Colon (tissue), 2 donors: Measurements from ENCODE around the gene PIR.

ENCODE experiments used
- FAIRE-seq: peaks from 2 replicates; lab custom pipeline; 2012; peaks lifted over from hg19 to GRCh38; lab: Jason Lieb, UNC
- donor health status: control.
- donor health status: control.

PIR gene

GRCh38 chrX:15416133-15416993 is 76.8 kb downstream of the PIR start:
- FAIRE-seq, result no peak

GRCh38 chrX:15413101-15413500 is 80.0 kb downstream of the PIR start:
- FAIRE-seq, result no peak

GRCh38 chrX:15410947-15411346 is 82.2 kb downstream of the PIR start:
- no peak for FAIRE-seq

GRCh38 chrX:15410430-15410829 is 82.7 kb downstream of the PIR start:
- no peak for FAIRE-seq

- FAIRE-seq, result no peak
Observed at GRCh38 chrX:15405846-15406245, 87.3 kb downstream of the PIR start.

- no peak for FAIRE-seq
Observed at GRCh38 chrX:15404401-15405096, 88.6 kb downstream of the PIR start.

GRCh38 chrX:15401378-15401777 is 91.8 kb downstream of the PIR start:
- FAIRE-seq, result peak; percentile 18

GRCh38 chrX:15399962-15400391 is 93.2 kb downstream of the PIR start:
- no peak for FAIRE-seq

- FAIRE-seq, result no peak
Observed at GRCh38 chrX:15398874-15399273, 94.3 kb downstream of the PIR start.

GRCh38 chrX:15395789-15396188 is 97.3 kb downstream of the PIR start:
- no peak for FAIRE-seq

- no peak for FAIRE-seq
Observed at GRCh38 chrX:15391850-15392249, 101.3 kb downstream of the PIR start.

GRCh38 chrX:15384304-15384703 is 108.8 kb downstream of the PIR start, which contains the start of gene VEGFD:
VEGFD (minus strand) TSS chrX:15384413; CDS start chrX:15383946, 467 bp downstream.
- FAIRE-seq, result no peak

- no peak for FAIRE-seq
Observed at GRCh38 chrX:15382813-15383212, 110.3 kb downstream of the PIR start.

GRCh38 chrX:15376956-15377355 is 116.2 kb downstream of the PIR start:
- no peak for FAIRE-seq

- no peak for FAIRE-seq
Observed at GRCh38 chrX:15373976-15374375, 119.2 kb downstream of the PIR start.

- FAIRE-seq, result no peak
Observed at GRCh38 chrX:15366506-15367352, 126.4 kb downstream of the PIR start.

- no peak for FAIRE-seq
Observed at GRCh38 chrX:15359701-15360100, 133.4 kb downstream of the PIR start.

GRCh38 chrX:15358533-15358932 is 134.6 kb downstream of the PIR start:
- FAIRE-seq, result peak; percentile 33

GRCh38 chrX:15356444-15356843 is 136.7 kb downstream of the PIR start:
- FAIRE-seq, result no peak

GRCh38 chrX:15350329-15350996 is 142.7 kb downstream of the PIR start:
- FAIRE-seq, result no peak

GRCh38 chrX:15349046-15349445 is 144.1 kb downstream of the PIR start:
- peak; percentile 47 for FAIRE-seq

GRCh38 chrX:15345976-15346375 is 147.2 kb downstream of the PIR start:
- no peak for FAIRE-seq
